Neutrophil (primary cell): Measurements from ENCODE around the gene HERPUD1.
"Not testable (repeated sequence)": the region's sequence is repeated elsewhere in the genome, so short reads cannot be mapped to it uniquely, and the experiment has no call there.

Experiments used
- H3K27ac ChIP-seq: fragments of 200-600 bp; sonication (generic); 2 replicates; pipeline ENCODE4 v1.5.1; 2016; ENCODE audit warnings: mild to moderate bottlenecking, moderate library complexity
- H3K27me3 ChIP-seq: fragments of 200-600 bp; sonication (generic); 2 replicates; pipeline ENCODE4 v1.6.0; 2016; ENCODE audit warnings: mild to moderate bottlenecking
- H3K36me3 ChIP-seq: fragments of 200-600 bp; sonication (generic); 2 replicates; pipeline ENCODE4 v1.5.1; 2017
- H3K4me1 ChIP-seq, 2 experiments: fragments of 200-600 bp in 1 of 2; sonication (generic) in 1 of 2; 1 replicate in 1 of 2; 2 replicates in 1 of 2; pipeline versions ENCODE4 v1.5.1 to v1.6.1; 2013 to 2016; ENCODE audit warnings: low read depth in 1 of 2, low read length in 1 of 2, mild to moderate bottlenecking in 1 of 2, moderate library complexity in 1 of 2; ENCODE audit not compliant: control insufficient read depth in 1 of 2, insufficient read depth in 1 of 2
- H3K4me3 ChIP-seq, 2 experiments: fragments of 200-600 bp in 1 of 2; sonication (generic) in 1 of 2; 1 replicate in 1 of 2; 2 replicates in 1 of 2; pipeline ENCODE4 v1.5.1; 2013 to 2016; ENCODE audit warnings: low read depth in 1 of 2, low read length in 1 of 2, mild to moderate bottlenecking in 1 of 2, moderate library complexity in 1 of 2
- H3K9me3 ChIP-seq: fragments of 200-600 bp; sonication (generic); 2 replicates; pipeline ENCODE4 v1.5.1; 2016
- TF ChIP-seq, protein P1 (sequence below): fragments of 200-600 bp; sonication (generic); IDR thresholded peaks from 2 replicates; pipeline ENCODE4 v1.5.1; 2016; ENCODE audit warnings: antibody characterized with exemption

Gene HERPUD1

GRCh38 chr16:56933828-56934598, 2.1 kb downstream of the HERPUD1 start:
- H3K27me3 ChIP-seq: no peaks in the 10 kb centered on the region
- H3K9me3 ChIP-seq: no peaks in the 10 kb centered on the region
- TF ChIP-seq, protein P1, sequence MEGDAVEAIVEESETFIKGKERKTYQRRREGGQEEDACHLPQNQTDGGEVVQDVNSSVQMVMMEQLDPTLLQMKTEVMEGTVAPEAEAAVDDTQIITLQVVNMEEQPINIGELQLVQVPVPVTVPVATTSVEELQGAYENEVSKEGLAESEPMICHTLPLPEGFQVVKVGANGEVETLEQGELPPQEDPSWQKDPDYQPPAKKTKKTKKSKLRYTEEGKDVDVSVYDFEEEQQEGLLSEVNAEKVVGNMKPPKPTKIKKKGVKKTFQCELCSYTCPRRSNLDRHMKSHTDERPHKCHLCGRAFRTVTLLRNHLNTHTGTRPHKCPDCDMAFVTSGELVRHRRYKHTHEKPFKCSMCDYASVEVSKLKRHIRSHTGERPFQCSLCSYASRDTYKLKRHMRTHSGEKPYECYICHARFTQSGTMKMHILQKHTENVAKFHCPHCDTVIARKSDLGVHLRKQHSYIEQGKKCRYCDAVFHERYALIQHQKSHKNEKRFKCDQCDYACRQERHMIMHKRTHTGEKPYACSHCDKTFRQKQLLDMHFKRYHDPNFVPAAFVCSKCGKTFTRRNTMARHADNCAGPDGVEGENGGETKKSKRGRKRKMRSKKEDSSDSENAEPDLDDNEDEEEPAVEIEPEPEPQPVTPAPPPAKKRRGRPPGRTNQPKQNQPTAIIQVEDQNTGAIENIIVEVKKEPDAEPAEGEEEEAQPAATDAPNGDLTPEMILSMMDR: no peak
- peak overlapping the region; percentile 68 to 89 for H3K4me3 ChIP-seq
- H3K36me3 ChIP-seq: peaks cover 44% of the 10 kb centered on the region
- H3K4me1 ChIP-seq: peaks cover 26 to 27% of the 10 kb centered on the region in 2 experiments
- peak overlapping the region; percentile 96 for H3K27ac ChIP-seq

GRCh38 chr16:56934599-56935145, 2.7 kb downstream of the HERPUD1 start:
- not testable (repeated sequence) for H3K27me3 ChIP-seq, H3K9me3 ChIP-seq, H3K4me3 ChIP-seq
- peaks cover 26 to 27% of the 10 kb centered on the region in 2 experiments for H3K4me1 ChIP-seq
- peak overlapping the region; percentile 96 for H3K27ac ChIP-seq
- H3K36me3 ChIP-seq: peaks cover 50% of the 10 kb centered on the region

GRCh38 chr16:56935201-56935600, 3.3 kb downstream of the HERPUD1 start:
- Histone ChIP-seq H3K27me3 (no peaks in the 10 kb centered on the region), H3K4me3 (no peak overlapping the region), H3K27ac (peak overlapping the region; percentile 14), H3K4me1 (peaks cover 26 to 27% of the 10 kb centered on the region in 2 experiments), H3K9me3 (no peaks in the 10 kb centered on the region), H3K36me3 (peaks cover 56% of the 10 kb centered on the region)
- TF ChIP-seq, protein P1: no peak

- H3K4me3 ChIP-seq: no peak overlapping the region
- no peaks in the 10 kb centered on the region for H3K27me3 ChIP-seq
- TF ChIP-seq, protein P1: no peak
- H3K27ac ChIP-seq: peak overlapping the region; percentile 11
- no peaks in the 10 kb centered on the region for H3K9me3 ChIP-seq
- peaks cover 16 to 22% of the 10 kb centered on the region in 2 experiments for H3K4me1 ChIP-seq
- peaks cover 69% of the 10 kb centered on the region for H3K36me3 ChIP-seq
Measured at GRCh38 chr16:56936491-56936890, 4.5 kb downstream of the HERPUD1 start.

- Histone ChIP-seq H3K27me3 (no peaks in the 10 kb centered on the region), H3K4me1 (peaks cover 15 to 21% of the 10 kb centered on the region in 2 experiments), H3K36me3 (peaks cover 73% of the 10 kb centered on the region), H3K9me3 (no peaks in the 10 kb centered on the region), H3K4me3 (no peak overlapping the region), H3K27ac (no peak overlapping the region)
- TF ChIP-seq, protein P1: no peak
Measured at GRCh38 chr16:56936950-56937349, 5.0 kb downstream of the HERPUD1 start.
